Measurements from ENCODE around the gene PTPRD. TPM values are rescaled to one million over a fixed set of nuclear protein-coding genes. Genes with fewer than 3 reads are reported as not detected.

Gene PTPRD
- total RNA-seq, 2 experiments from 2014 or later, result 0.10 TPM; not detected in 1

DNA sequence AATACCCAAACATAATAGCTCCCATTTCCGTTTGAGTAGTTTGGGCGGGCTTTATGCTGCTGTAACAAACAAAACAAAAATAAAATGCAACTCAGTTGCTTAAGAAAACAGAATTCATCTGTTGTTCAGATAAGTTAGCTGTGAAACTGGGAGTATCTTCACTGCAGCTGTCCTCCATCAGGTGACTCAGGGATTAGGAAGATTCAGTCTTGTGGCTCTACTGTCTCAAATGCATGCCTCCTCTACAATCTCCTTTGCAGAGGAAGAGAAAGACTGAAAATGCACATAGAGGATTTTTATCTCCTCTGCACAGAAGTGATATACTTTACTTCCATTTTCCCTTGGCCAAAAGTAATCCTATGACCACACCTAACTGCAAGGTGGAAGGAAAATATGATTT lies 883.7 kb downstream of the PTPRD start:
- CTCF ChIA-PET, result no interaction called here

DNA sequence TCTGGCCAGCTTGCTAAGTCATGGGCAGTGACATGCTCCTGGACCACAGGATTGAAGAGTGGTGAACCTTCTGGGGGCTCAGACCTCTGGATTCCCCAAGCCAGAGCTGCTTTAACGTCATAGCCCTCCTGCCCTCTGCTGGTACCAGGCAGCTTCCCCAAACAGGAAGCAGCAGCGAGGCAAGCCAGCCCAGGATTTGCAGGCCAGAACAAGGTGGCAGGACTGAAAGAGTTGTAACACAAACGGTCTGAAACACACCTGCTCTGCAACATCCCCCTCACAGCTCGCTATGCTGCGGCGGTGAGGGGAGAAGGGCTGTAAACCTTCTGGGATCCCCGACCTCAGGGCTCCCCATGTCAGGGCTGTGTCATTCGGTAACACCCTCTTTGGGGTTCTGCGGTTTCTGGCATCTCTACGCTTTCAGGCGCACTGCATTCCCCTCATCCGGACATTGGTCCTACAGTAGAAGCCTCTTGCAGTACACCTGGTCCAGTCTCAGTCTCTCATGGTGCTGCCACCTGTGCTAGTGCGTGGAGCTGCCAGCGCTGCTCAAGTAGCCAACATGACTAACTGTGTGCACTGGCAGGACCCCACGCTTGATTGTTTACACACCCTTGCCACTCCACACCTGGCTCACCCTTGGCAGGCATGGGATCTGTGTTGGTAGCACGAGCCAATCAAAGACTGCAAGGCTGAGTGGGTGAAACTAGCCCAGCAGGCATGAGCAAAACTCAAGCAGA lies 893.3 kb downstream of the PTPRD start:
- no peak for DNase-seq
- no peak overlapping the region for H3K27ac Mint-ChIP-seq
- CTCF ChIA-PET, result no interaction called here
- no peak overlapping the region for H3K4me3 Mint-ChIP-seq
- no peaks in the 10 kb centered on the region for H3K36me3 Mint-ChIP-seq
- intact Hi-C loops (cut with micrococcal nuclease), result no loop called here
- peaks cover 19% of the 10 kb centered on the region for H3K9me3 Mint-ChIP-seq
- POLR2A ChIA-PET, result no interaction called here
- no peaks in the 10 kb centered on the region for H3K27me3 Mint-ChIP-seq
- H3K4me1 Mint-ChIP-seq (ENCODE audit: low read depth), result no peaks in the 10 kb centered on the region

More for the DNA sequence above, 883.7 kb downstream of the PTPRD start:
- DNase-seq, result no peak
- Mint-ChIP-seq H3K27me3 (no peaks in the 10 kb centered on the region), H3K36me3 (no peaks in the 10 kb centered on the region), H3K4me3 (no peak overlapping the region), H3K27ac (no peak overlapping the region), H3K4me1 (ENCODE audit: low read depth) (no peaks in the 10 kb centered on the region), H3K9me3 (peaks cover 4% of the 10 kb centered on the region)
- intact Hi-C loops (cut with micrococcal nuclease), result no loop called here
- POLR2A ChIA-PET, result no interaction called here

- no peaks in the 10 kb centered on the region for H3K27me3 Mint-ChIP-seq
- no peak for DNase-seq
- POLR2A ChIA-PET, result no interaction called here
- no peak overlapping the region for H3K27ac Mint-ChIP-seq
- peaks cover 21% of the 10 kb centered on the region for H3K9me3 Mint-ChIP-seq
- H3K36me3 Mint-ChIP-seq, result no peaks in the 10 kb centered on the region
- intact Hi-C loops (cut with micrococcal nuclease), result no loop called here
- no peaks in the 10 kb centered on the region for H3K4me1 Mint-ChIP-seq (ENCODE audit: low read depth)
- CTCF ChIA-PET, result interaction anchor here (0.6 kb wide), 1 partner anchor 32 kb away, joined by 3 read pairs; no protein-coding TSS in a partner anchor
- H3K4me3 Mint-ChIP-seq, result no peak overlapping the region
These were observed 894.1 kb downstream of the PTPRD start for GRCh38 chr9:9718691-9719090.

GRCh38 chr9:9679433-9679832 lies 933.4 kb downstream of the PTPRD start:
- Mint-ChIP-seq H3K27me3 (no peaks in the 10 kb centered on the region), H3K4me1 (ENCODE audit: low read depth) (no peaks in the 10 kb centered on the region), H3K9me3 (peaks cover 2% of the 10 kb centered on the region), H3K36me3 (no peaks in the 10 kb centered on the region), H3K27ac (no peak overlapping the region), H3K4me3 (no peak overlapping the region)
- DNase-seq, result no peak
- ChIA-PET CTCF (no interaction called here), POLR2A (no interaction called here)
- intact Hi-C loops (cut with micrococcal nuclease), result no loop called here

- Mint-ChIP-seq H3K27me3 (no peaks in the 10 kb centered on the region), H3K27ac (no peak overlapping the region), H3K4me1 (ENCODE audit: low read depth) (no peaks in the 10 kb centered on the region), H3K4me3 (no peak overlapping the region), H3K9me3 (peaks cover 2% of the 10 kb centered on the region), H3K36me3 (no peaks in the 10 kb centered on the region)
- DNase-seq, result no peak
- intact Hi-C loops (cut with micrococcal nuclease), result no loop called here
- CTCF ChIA-PET, result no interaction called here
- POLR2A ChIA-PET, result no interaction called here
These were observed 938.3 kb downstream of the PTPRD start for GRCh38 chr9:9674461-9674860.

- peaks cover 2% of the 10 kb centered on the region for H3K9me3 Mint-ChIP-seq
- CTCF ChIA-PET, result no interaction called here
- no peak overlapping the region for H3K27ac Mint-ChIP-seq
- no peaks in the 10 kb centered on the region for H3K27me3 Mint-ChIP-seq
- H3K4me1 Mint-ChIP-seq (ENCODE audit: low read depth), result no peaks in the 10 kb centered on the region
- H3K36me3 Mint-ChIP-seq, result no peaks in the 10 kb centered on the region
- H3K4me3 Mint-ChIP-seq, result no peak overlapping the region
- POLR2A ChIA-PET, result no interaction called here
- intact Hi-C loops (cut with micrococcal nuclease), result no loop called here
- DNase-seq, result no peak
These were observed 942.3 kb downstream of the PTPRD start for GRCh38 chr9:9670454-9670853.

GRCh38 chr9:9645006-9645405 lies 967.8 kb downstream of the PTPRD start:
- no peaks in the 10 kb centered on the region for H3K27me3 Mint-ChIP-seq
- H3K4me1 Mint-ChIP-seq (ENCODE audit: low read depth), result no peaks in the 10 kb centered on the region
- H3K9me3 Mint-ChIP-seq, result no peaks in the 10 kb centered on the region
- ChIA-PET CTCF (no interaction called here), POLR2A (no interaction called here)
- DNase-seq, result no peak
- intact Hi-C loops (cut with micrococcal nuclease), result no loop called here
- no peak overlapping the region for H3K27ac Mint-ChIP-seq
- H3K36me3 Mint-ChIP-seq, result no peaks in the 10 kb centered on the region
- H3K4me3 Mint-ChIP-seq, result no peak overlapping the region

- H3K9me3 Mint-ChIP-seq, result peaks cover 10% of the 10 kb centered on the region
- POLR2A ChIA-PET, result no interaction called here
- DNase-seq, result no peak
- H3K4me3 Mint-ChIP-seq, result no peak overlapping the region
- intact Hi-C loops (cut with micrococcal nuclease), result no loop called here
- H3K27ac Mint-ChIP-seq, result no peak overlapping the region
- H3K36me3 Mint-ChIP-seq, result no peaks in the 10 kb centered on the region
- no peaks in the 10 kb centered on the region for H3K4me1 Mint-ChIP-seq (ENCODE audit: low read depth)
- H3K27me3 Mint-ChIP-seq, result no peaks in the 10 kb centered on the region
- CTCF ChIA-PET, result no interaction called here
These were observed 981.5 kb downstream of the PTPRD start for GRCh38 chr9:9631284-9631683.

DNA sequence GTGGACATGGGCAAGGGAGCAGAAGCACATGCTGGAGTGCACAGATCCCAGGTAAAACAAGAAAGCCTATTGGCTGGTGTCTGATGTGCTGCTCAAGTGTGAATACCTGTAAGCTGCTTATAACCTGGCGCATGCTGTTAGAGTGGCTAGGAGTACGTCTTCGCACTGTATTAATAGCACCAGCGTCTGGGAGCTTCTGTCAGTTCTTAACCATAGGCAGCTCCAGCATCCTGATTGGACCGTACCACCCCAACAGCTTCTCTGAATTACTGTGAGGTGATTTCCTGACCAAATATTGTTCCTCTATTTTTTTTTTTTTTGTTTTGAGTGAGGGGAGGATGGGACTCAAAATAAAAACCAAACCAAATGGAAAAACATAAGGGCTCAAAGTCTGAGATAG lies 987.6 kb downstream of the PTPRD start:
- no peaks in the 10 kb centered on the region for H3K4me1 Mint-ChIP-seq (ENCODE audit: low read depth)
- H3K9me3 Mint-ChIP-seq, result peaks cover 4% of the 10 kb centered on the region
- H3K36me3 Mint-ChIP-seq, result no peaks in the 10 kb centered on the region
- DNase-seq, result no peak
- ChIA-PET CTCF (no interaction called here), POLR2A (no interaction called here)
- no peak overlapping the region for H3K4me3 Mint-ChIP-seq
- intact Hi-C loops (cut with micrococcal nuclease), result no loop called here
- no peak overlapping the region for H3K27ac Mint-ChIP-seq
- no peaks in the 10 kb centered on the region for H3K27me3 Mint-ChIP-seq

- no peaks in the 10 kb centered on the region for H3K4me1 Mint-ChIP-seq (ENCODE audit: low read depth)
- no peak overlapping the region for H3K27ac Mint-ChIP-seq
- no peaks in the 10 kb centered on the region for H3K36me3 Mint-ChIP-seq
- no peaks in the 10 kb centered on the region for H3K27me3 Mint-ChIP-seq
- ChIA-PET POLR2A (no interaction called here), CTCF (no interaction called here)
- peaks cover 4% of the 10 kb centered on the region for H3K9me3 Mint-ChIP-seq
- H3K4me3 Mint-ChIP-seq, result no peak overlapping the region
- intact Hi-C loops (cut with micrococcal nuclease), result no loop called here
- DNase-seq, result no peak
These were observed 989.3 kb downstream of the PTPRD start for GRCh38 chr9:9623506-9623905.

GRCh38 chr9:9621355-9621940 lies 991.4 kb downstream of the PTPRD start:
- ChIA-PET POLR2A (no interaction called here), CTCF (no interaction called here)
- H3K4me1 Mint-ChIP-seq (ENCODE audit: low read depth), result no peaks in the 10 kb centered on the region
- no peaks in the 10 kb centered on the region for H3K36me3 Mint-ChIP-seq
- intact Hi-C loops (cut with micrococcal nuclease), result no loop called here
- no peak overlapping the region for H3K27ac Mint-ChIP-seq
- no peak for DNase-seq
- peaks cover 8% of the 10 kb centered on the region for H3K9me3 Mint-ChIP-seq
- no peaks in the 10 kb centered on the region for H3K27me3 Mint-ChIP-seq
- no peak overlapping the region for H3K4me3 Mint-ChIP-seq

GRCh38 chr9:9620736-9621135 lies 992.1 kb downstream of the PTPRD start:
- intact Hi-C loops (cut with micrococcal nuclease), result no loop called here
- no peak for DNase-seq
- H3K4me3 Mint-ChIP-seq, result no peak overlapping the region
- no peaks in the 10 kb centered on the region for H3K27me3 Mint-ChIP-seq
- H3K36me3 Mint-ChIP-seq, result no peaks in the 10 kb centered on the region
- POLR2A ChIA-PET, result no interaction called here
- peaks cover 4% of the 10 kb centered on the region for H3K9me3 Mint-ChIP-seq
- CTCF ChIA-PET, result no interaction called here
- H3K27ac Mint-ChIP-seq, result no peak overlapping the region
- no peaks in the 10 kb centered on the region for H3K4me1 Mint-ChIP-seq (ENCODE audit: low read depth)

DNA sequence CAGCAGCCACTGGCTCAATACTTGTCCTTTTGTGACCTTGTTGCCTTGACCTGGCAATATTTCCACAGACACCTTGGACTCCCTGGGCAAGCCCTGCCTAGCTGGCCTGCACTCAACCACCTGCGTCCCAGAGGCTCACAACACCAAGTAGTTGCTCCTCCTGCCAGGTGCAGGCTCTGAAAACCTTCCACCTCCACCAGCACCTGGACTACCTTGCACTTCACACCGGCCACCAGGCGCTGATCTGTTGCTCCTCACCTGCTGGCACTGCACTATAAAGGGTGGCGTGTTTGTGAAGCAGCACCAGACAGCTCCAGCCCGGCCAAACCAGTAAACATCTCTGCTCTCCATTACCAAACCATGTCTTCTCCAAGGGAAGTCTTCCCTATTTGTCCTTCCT lies 997.7 kb downstream of the PTPRD start:
- Mint-ChIP-seq H3K4me1 (ENCODE audit: low read depth) (no peaks in the 10 kb centered on the region), H3K9me3 (peaks cover 4% of the 10 kb centered on the region), H3K36me3 (no peaks in the 10 kb centered on the region), H3K27ac (no peak overlapping the region), H3K27me3 (no peaks in the 10 kb centered on the region), H3K4me3 (no peak overlapping the region)
- no peak for DNase-seq
- ChIA-PET CTCF (no interaction called here), POLR2A (no interaction called here)
- intact Hi-C loops (cut with micrococcal nuclease), result no loop called here
